ES-I3 (cell line): ENCODE measurements around the gene GRIA2.

ENCODE experiments used
- H3K36me3 ChIP-seq: 2 replicates; pipeline ENCODE4 v1.6.1; 2013; ENCODE audit warnings: mild to moderate bottlenecking, low read length, control low read depth, moderate library complexity; ENCODE audit not compliant: insufficient read depth
- H3K4me1 ChIP-seq: 2 replicates; pipeline ENCODE4 v1.6.1; 2013; ENCODE audit warnings: mild to moderate bottlenecking, control low read depth, low read length; ENCODE audit not compliant: insufficient read depth
- H3K9ac ChIP-seq: 2 replicates; pipeline ENCODE4 v1.6.1; 2013; ENCODE audit warnings: low read depth, mild to moderate bottlenecking, low read length, moderate library complexity
- H3K9me3 ChIP-seq: 2 replicates; pipeline ENCODE4 v1.6.1; 2013; ENCODE audit warnings: mild to moderate bottlenecking, low read length, moderate library complexity; ENCODE audit not compliant: control insufficient read depth, insufficient read depth

The GRIA2 gene

DNA sequence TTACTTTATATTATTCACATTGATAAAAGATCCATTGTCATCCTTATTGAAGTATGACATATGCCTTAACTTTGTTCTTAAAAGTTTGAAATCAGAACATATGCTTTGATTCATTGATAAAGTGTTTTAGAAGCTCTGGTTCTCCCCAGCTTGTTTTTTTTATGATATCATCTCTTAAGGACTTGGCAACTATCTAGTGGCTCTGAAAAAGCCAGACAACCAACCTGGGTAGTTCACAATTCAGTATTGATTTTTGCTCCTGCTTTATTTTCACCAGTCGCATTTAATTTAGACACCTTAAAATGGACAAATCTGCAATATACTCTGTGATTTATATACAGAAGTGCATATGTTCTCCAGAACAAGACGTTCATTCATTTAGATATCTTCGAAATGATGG, 70.1 kb downstream of the GRIA2 start:
- no peaks in the 10 kb centered on the region for H3K36me3 ChIP-seq
- no peaks in the 10 kb centered on the region for H3K4me1 ChIP-seq
- H3K9me3 ChIP-seq: no peaks in the 10 kb centered on the region
- no peak overlapping the region for H3K9ac ChIP-seq

DNA sequence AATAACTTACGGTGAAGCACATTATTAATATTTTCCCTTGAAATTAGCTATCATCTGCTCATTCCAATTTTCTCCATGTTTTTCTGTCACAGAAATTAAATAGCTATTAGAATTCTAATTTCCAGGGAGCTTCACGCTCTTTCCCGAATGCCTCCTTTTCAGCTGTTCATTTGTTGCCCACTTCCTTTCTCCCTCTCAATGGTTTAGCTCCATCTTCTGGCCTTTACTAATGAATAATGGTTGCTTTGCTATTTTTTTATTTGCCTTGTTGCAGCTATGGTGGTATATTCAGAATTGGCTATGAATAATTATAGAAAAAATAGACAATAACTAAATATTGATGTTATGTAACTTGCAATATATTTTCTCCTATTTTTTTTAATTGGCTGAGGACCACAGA, 70.5 kb downstream of the GRIA2 start:
- H3K9ac ChIP-seq: no peak overlapping the region
- no peaks in the 10 kb centered on the region for H3K4me1 ChIP-seq
- H3K9me3 ChIP-seq: no peaks in the 10 kb centered on the region
- no peaks in the 10 kb centered on the region for H3K36me3 ChIP-seq

DNA sequence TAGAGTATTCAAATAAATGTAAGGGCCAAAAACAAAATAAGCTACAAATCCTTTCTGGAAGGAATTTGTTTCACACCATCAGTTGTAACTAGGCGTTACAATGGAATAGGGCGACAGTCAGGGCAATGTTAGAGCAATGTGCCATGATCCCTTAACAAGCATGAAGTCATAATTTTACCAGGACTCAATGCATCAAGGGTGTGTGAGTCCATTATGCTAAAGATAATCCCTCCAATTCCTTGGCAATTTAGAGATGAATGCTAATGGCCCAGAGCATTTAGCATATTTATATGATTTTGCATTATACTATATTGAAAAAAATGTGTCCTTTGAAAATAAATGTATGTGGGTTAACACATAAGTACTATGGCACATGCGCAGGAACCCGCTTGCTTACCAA, 73.1 kb downstream of the GRIA2 start:
- no peaks in the 10 kb centered on the region for H3K9me3 ChIP-seq
- no peaks in the 10 kb centered on the region for H3K36me3 ChIP-seq
- H3K9ac ChIP-seq: no peak overlapping the region
- H3K4me1 ChIP-seq: no peaks in the 10 kb centered on the region

DNA sequence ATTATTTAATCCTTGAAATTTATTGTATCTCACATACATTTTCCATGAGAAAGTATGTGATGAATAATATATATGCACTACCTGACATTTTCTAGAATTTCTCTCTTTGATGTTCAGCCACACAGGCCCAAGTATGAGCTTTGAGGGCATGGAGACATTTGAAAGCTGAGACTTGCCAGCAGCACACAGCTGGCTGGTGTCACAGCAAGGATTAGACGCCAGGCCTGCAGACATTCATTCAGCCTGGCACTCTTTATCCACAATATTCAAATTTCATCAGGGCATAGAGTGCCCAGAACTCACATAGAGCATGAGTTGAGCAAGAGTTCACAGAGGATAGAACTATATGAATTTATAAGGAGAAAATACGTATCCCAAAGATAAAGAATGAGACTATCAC, 74.0 kb downstream of the GRIA2 start:
- H3K4me1 ChIP-seq: no peaks in the 10 kb centered on the region
- no peak overlapping the region for H3K9ac ChIP-seq
- no peaks in the 10 kb centered on the region for H3K36me3 ChIP-seq
- no peaks in the 10 kb centered on the region for H3K9me3 ChIP-seq

DNA sequence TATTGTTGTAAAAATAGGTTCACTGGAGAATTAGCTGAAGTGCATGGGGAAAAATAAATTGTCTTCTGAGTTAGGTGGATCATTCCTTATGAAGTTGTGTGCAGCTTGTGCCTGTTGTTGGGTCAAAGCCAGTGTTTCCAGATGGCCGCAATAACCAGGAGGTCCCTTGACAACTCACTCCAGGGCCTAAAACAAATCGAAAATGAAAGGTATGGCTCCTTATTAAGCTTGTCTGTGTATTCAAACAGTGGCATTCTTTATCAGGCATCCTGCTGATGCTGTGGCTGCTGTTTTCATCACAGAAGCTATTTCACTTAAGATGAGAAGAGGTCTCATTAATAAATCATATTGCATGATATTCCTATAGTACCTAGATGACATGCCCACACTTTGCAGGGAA, 80.2 kb downstream of the GRIA2 start:
- H3K9ac ChIP-seq: no peak overlapping the region
- H3K36me3 ChIP-seq: no peaks in the 10 kb centered on the region
- no peaks in the 10 kb centered on the region for H3K4me1 ChIP-seq
- H3K9me3 ChIP-seq: no peaks in the 10 kb centered on the region

DNA sequence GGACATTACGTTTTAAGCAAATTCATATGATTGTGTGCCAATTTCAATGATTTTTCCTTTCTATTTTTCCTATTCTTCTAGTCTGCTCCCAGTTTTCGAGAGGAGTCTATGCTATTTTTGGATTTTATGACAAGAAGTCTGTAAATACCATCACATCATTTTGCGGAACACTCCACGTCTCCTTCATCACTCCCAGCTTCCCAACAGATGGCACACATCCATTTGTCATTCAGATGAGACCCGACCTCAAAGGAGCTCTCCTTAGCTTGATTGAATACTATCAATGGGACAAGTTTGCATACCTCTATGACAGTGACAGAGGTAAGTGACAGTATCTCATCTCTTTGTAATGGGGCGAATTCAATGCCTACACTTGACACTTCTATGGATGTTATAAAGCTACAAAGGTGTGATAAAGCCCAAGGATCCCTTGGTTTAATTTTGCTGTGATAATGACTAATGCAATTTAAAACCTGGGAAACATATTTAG, 83.0 kb downstream of the GRIA2 start:
- Histone ChIP-seq H3K9me3 (no peaks in the 10 kb centered on the region), H3K4me1 (no peaks in the 10 kb centered on the region), H3K36me3 (no peaks in the 10 kb centered on the region), H3K9ac (no peak overlapping the region)

DNA sequence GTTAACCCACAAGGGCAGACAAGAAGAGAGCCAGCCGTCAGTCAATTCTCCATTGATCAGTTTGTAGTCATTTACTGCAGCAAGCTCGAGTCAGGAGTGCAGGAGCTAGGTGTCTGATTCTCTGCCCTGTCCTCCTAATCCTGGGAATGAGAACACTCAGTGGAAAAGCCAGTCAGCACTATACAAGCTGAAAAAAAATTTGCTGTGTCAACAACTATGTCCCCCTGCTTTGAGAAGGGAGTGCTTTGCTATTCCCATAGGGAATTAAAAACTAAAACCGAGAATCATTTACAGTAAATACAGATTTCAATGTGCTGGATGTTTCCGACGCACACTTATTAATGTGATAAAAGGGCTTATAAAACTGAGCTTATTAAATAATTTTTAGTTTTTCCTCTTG, 84.2 kb downstream of the GRIA2 start:
- Histone ChIP-seq H3K36me3 (no peaks in the 10 kb centered on the region), H3K9ac (no peak overlapping the region), H3K4me1 (no peaks in the 10 kb centered on the region)

DNA sequence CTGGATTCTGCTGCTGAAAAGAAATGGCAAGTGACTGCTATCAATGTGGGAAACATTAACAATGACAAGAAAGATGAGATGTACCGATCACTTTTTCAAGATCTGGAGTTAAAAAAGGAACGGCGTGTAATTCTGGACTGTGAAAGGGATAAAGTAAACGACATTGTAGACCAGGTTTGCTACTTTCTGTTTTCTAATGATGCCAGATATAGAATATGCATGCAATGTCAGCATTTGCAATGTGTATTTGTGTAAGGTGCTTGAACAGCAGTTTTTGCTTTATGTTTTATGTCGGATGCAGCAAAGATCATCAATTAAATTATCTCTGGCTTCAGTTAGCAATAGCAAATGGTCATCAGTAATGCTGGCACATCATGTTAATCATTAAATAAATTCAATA, 92.2 kb downstream of the GRIA2 start:
- no peaks in the 10 kb centered on the region for H3K36me3 ChIP-seq
- H3K9me3 ChIP-seq: no peaks in the 10 kb centered on the region
- H3K4me1 ChIP-seq: no peaks in the 10 kb centered on the region
- H3K9ac ChIP-seq: no peak overlapping the region

More for the DNA sequence above, 84.2 kb downstream of the GRIA2 start:
- no peaks in the 10 kb centered on the region for H3K9me3 ChIP-seq

DNA sequence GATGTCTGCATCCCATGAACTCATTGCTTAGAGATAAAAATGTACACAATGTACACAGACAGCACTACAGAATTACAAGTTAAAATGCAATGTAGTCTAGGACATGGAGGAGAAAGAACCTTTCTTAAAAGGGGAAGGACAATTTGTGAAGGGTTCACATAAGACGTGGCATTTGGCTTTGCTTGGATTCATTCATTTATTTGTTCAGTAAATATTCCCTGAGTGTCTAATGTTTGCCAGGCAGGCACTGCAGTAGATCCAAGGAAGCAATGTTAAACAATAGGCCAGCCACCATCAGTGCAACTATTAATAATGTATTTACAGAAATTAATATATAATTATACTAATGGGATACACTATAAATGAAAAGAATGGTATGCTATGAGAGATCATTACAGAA, 94.4 kb downstream of the GRIA2 start:
- Histone ChIP-seq H3K9ac (no peak overlapping the region), H3K9me3 (no peaks in the 10 kb centered on the region), H3K4me1 (no peaks in the 10 kb centered on the region), H3K36me3 (no peaks in the 10 kb centered on the region)

DNA sequence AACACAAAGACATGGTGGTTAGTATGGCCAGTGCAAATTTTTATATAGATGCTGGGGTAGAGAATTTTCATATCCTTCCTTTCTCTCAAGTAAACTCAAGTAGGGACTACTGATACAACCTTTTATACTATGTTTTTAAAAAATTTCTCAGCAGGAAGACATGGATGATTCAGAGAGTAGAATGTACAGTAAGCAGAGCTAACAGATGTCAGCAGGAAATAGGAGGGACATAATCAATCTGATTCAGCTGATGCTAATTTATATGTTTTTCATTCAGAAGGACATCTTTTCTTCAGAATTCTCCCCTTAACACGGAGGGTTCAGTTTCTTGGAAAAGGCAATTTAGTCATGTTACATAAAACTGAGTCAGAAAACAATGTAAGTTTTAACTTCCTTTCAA, 95.4 kb downstream of the GRIA2 start:
- H3K36me3 ChIP-seq: no peaks in the 10 kb centered on the region
- H3K9ac ChIP-seq: no peak overlapping the region
- no peaks in the 10 kb centered on the region for H3K4me1 ChIP-seq
- H3K9me3 ChIP-seq: no peaks in the 10 kb centered on the region

DNA sequence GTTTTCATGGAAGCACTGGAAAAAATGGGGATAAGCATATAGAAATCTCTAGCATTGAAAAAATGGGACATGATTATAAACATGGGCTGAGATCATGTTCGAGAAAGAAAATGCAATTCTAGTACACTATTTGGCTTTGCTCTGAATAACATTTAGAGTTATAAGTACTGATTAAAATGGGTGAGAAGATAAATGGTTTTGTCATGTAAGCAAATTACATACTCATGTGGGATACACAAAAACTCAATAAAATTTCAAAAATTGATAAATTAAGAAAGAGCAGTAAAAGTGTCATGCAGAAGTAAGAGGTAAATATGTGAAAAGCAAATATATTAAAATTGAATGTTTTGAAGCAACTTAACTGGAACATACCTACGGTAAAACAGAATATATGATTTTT, 99.6 kb downstream of the GRIA2 start:
- H3K4me1 ChIP-seq: no peaks in the 10 kb centered on the region
- H3K36me3 ChIP-seq: no peaks in the 10 kb centered on the region
- no peaks in the 10 kb centered on the region for H3K9me3 ChIP-seq
- no peak overlapping the region for H3K9ac ChIP-seq

DNA sequence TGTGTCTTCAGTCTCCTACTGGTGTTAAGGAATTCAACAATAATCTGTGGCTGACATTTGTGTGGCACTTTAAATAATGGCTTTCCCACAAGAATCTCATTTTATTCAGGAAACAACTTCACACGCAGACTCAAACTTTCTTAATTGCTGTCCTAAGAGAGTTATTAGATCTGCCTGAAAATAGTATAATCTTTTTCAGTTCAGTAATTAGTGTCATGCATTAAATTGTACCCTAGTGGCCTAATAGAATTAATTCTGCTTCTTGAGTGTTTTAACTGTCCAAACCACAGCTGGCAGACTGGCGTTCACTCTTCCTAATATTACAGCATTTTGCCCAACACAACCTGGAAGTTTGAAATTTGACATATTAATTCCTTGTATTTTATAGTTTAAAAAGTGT, 107.1 kb downstream of the GRIA2 start:
- H3K4me1 ChIP-seq: no peaks in the 10 kb centered on the region
- no peaks in the 10 kb centered on the region for H3K36me3 ChIP-seq
- no peaks in the 10 kb centered on the region for H3K9me3 ChIP-seq
- no peak overlapping the region for H3K9ac ChIP-seq

DNA sequence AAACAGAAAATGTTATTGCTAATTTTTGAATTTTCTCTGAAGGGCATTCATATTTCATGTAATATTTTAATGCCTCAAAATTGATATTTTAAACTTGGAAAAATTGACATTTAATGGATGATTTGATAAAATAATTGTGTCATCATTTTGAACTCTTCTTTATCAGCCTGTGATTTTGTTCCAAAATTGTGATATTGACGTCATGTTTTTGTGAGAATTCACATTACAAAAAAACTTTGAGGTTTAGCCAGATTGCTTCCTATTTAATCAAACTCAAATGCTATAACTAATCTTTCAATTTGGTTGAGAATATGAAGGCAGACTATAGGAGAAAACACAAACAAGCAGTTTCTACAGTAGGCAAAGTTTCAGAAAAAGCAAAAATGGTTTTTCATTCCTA, 137.4 kb downstream of the GRIA2 start:
- Histone ChIP-seq H3K36me3 (no peaks in the 10 kb centered on the region), H3K4me1 (no peaks in the 10 kb centered on the region; the same call in 1 of the 2 replicates), H3K9me3 (no peaks in the 10 kb centered on the region), H3K9ac (no peak overlapping the region)

DNA sequence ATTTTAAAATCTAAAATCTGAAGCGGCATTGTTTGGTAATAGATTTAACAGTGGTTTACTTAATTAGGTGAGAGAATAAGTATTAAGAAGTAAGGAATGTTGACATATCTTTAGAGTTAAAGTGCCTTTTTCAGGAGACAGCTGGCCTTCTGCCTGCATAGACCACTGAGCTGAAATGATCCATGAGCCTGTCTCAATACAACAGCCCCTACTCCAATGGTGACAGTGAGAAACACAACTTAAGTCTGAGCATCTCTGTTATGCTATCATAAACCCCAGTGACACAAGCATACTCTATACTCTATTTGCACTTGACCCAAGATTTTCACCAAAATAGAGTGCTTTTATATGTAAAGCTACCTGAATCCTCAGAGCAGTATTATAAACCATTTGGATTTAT, 137.9 kb downstream of the GRIA2 start:
- Histone ChIP-seq H3K4me1 (no peaks in the 10 kb centered on the region; the same call in 1 of the 2 replicates), H3K36me3 (no peaks in the 10 kb centered on the region), H3K9me3 (no peaks in the 10 kb centered on the region), H3K9ac (no peak overlapping the region)

DNA sequence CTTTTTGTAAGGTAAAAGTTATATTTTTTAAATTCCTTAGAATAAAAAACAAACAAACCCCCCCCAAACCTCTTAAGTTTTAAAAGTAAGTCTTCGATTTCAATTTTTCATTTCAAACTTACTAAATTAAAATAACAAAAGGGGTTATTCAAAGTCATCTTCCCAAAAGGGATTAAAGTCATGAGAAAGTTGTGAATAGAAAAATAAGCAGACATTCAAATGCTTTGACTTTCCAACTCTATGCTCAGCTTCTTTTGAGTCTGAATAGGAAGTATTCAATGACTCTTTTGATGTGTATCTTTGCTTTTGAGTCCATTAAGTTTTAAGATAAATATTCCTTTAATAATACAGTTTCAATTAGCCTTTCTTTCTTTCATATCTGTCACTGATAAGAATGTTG, 138.3 kb downstream of the GRIA2 start:
- H3K36me3 ChIP-seq: no peaks in the 10 kb centered on the region
- H3K9ac ChIP-seq: no peak overlapping the region
- no peaks in the 10 kb centered on the region; the same call in 1 of the 2 replicates for H3K4me1 ChIP-seq
- no peaks in the 10 kb centered on the region for H3K9me3 ChIP-seq

DNA sequence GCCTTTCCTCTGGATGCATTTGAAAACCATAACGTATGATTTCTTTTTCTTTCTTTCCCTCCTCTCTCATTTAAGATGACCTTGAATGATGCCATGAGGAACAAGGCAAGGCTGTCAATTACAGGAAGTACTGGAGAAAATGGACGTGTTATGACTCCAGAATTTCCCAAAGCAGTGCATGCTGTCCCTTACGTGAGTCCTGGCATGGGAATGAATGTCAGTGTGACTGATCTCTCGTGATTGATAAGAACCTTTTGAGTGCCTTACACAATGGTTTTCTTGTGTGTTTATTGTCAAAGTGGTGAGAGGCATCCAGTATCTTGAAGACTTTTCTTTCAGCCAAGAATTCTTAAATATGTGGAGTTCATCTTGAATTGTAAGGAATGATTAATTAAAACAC, 142.8 kb downstream of the GRIA2 start:
- no peaks in the 10 kb centered on the region for H3K36me3 ChIP-seq

More for the DNA sequence above, 142.8 kb downstream of the GRIA2 start:
- H3K9ac ChIP-seq: no peak overlapping the region
- H3K4me1 ChIP-seq: no peaks in the 10 kb centered on the region; the same call in 1 of the 2 replicates
- H3K9me3 ChIP-seq: no peaks in the 10 kb centered on the region
